GM12878 (cell line): Measurements from ENCODE around the gene GALNS. TPM values are rescaled to one million over a fixed set of nuclear protein-coding genes. Genes with fewer than 3 reads are reported as not detected.

ENCODE experiments used
- ATAC-seq: fragments of 200-7000 bp; cut with Tn5 transposase; 3 replicates; pipeline ENCODE4 v1.9.1; 2020; ENCODE audit warnings: mild to moderate bottlenecking, moderate library complexity
- BruUV-seq: library from RNA; stranded (reverse); fragments of 400-500 nt; replicated peaks from 2 replicates; lab custom pipeline; 2021; lab: Mats Ljungman, UMichigan
- CTCF ChIA-PET: fragments of 300-600 bp; sonication (Branson Sonifier 250); formaldehyde crosslinking; extraction: SDS; loops from one replicate; lab custom pipeline; 2021; ENCODE audit warnings: inconsistent platforms; lab: Yijun Ruan, JAX
- POLR2A ChIA-PET: fragments of 350-600 bp; formaldehyde crosslinking; extraction: SDS; loops from one replicate; lab custom pipeline; 2021; ENCODE audit warnings: inconsistent platforms; lab: Charles Lee
- RAD21 ChIA-PET: fragments of 300-600 bp; sonication (Branson Sonifier 250); formaldehyde crosslinking; loops from one replicate; lab custom pipeline; 2023; ENCODE audit warnings: antibody characterized with exemption; ENCODE audit not compliant: unreplicated experiment; lab: Charles Lee
- SMC1A ChIA-PET: fragments of 300-600 bp; sonication (Branson Sonifier 250); formaldehyde crosslinking; loops from one replicate; lab custom pipeline; 2023; ENCODE audit not compliant: unreplicated experiment, uncharacterized antibody; lab: Charles Lee
- DNase-seq: peaks from one replicate; pipeline ENCODE4 v3.0.0-alpha.2; 2011; ENCODE audit warnings: low read depth, low spot score
- FAIRE-seq: peaks from 3 replicates; lab custom pipeline; 2011; peaks lifted over from hg19 to GRCh38; lab: Jason Lieb, UNC
- H2AFZ ChIP-seq: 2 replicates; pipeline ENCODE4 v1.6.0; 2011; ENCODE audit warnings: low read depth, low read length, control low read depth; ENCODE audit not compliant: control insufficient read depth
- H3K27ac ChIP-seq: 2 replicates; pipeline ENCODE4 v1.5.1; 2011; ENCODE audit warnings: control low read depth; ENCODE audit not compliant: control insufficient read depth, insufficient read depth
- H3K27me3 ChIP-seq, 2 experiments: replicated peaks in 1 of 2; 2 replicates each; pipeline versions ENCODE4 v1.6.0 to v1.6.1; 2011; ENCODE audit warnings: low read length in 1 of 2; ENCODE audit not compliant: control insufficient read depth in 2 of 2, insufficient read depth in 2 of 2
- H3K36me3 ChIP-seq, 2 experiments: 2 replicates each; pipeline ENCODE4 v1.5.1; 2011; ENCODE audit warnings: low read length in 1 of 2; ENCODE audit not compliant: control insufficient read depth in 2 of 2, insufficient read depth in 2 of 2
- H3K4me1 ChIP-seq: 2 replicates; pipeline ENCODE4 v1.6.1; 2011; ENCODE audit warnings: mild to moderate bottlenecking, low read length, moderate library complexity, mixed read lengths; ENCODE audit not compliant: control insufficient read depth, insufficient read depth
- H3K4me2 ChIP-seq: 2 replicates; pipeline ENCODE4 v1.6.0; 2011; ENCODE audit warnings: control low read depth; ENCODE audit not compliant: control insufficient read depth, insufficient read depth
- H3K4me3 ChIP-seq: fragments of 200-600 bp; sonication (generic); 2 replicates; pipeline ENCODE4 v1.5.1; 2016
- H3K79me2 ChIP-seq: 2 replicates; pipeline ENCODE4 v1.6.0; 2011; ENCODE audit warnings: low read length; ENCODE audit not compliant: control insufficient read depth, insufficient read depth
- H3K9ac ChIP-seq: 2 replicates; pipeline ENCODE4 v1.8.0; 2011; ENCODE audit warnings: low read length, control low read depth, mixed read lengths; ENCODE audit not compliant: control insufficient read depth, insufficient read depth
- H3K9me3 ChIP-seq: replicated peaks from 3 replicates; pipeline ENCODE4 v1.5.1; 2011; ENCODE audit warnings: mild to moderate bottlenecking, low read length; ENCODE audit not compliant: control insufficient read depth, insufficient read depth
- H4K20me1 ChIP-seq: 2 replicates; pipeline ENCODE4 v1.6.0; 2011; ENCODE audit not compliant: control insufficient read depth, insufficient read depth
- JUND ChIP-seq: IDR thresholded peaks from 2 replicates; pipeline ENCODE4 v1.6.1; 2012; ENCODE audit warnings: low read depth, mild to moderate bottlenecking, low read length, improper control_type of control experiment, moderate library complexity
- RAD51 ChIP-seq: fragments of 450-650 bp; IDR thresholded peaks from 2 replicates; pipeline ENCODE4 v1.6.1; 2016; ENCODE audit warnings: moderate library complexity, mild to moderate bottlenecking, inconsistent platforms
- RCOR1 ChIP-seq: conservative IDR thresholded peaks from 2 replicates; pipeline ENCODE4 v1.6.1; 2012; ENCODE audit warnings: low read depth, low read length, improper control_type of control experiment
- WGBS: methylation state at CpG from one replicate; pipeline ENCODE4 v1.1.6; 2016; ENCODE audit warnings: low lambda C conversion rate; ENCODE audit not compliant: insufficient replicate concordance, insufficient coverage; ENCODE audit errors: missing lambda C conversion rate; 5-methylcytosine and 5-hydroxymethylcytosine counted together
- in situ Hi-C: fragments of 300-500 bp; cut with MboI; formaldehyde crosslinking; loops from 9 replicates; pipeline ENCODE4 v1.14.3; 2018; ENCODE audit warnings: mixed read lengths
- intact Hi-C: fragments of 100-400 bp; cut with micrococcal nuclease; formaldehyde crosslinking; loops from one replicate; pipeline ENCODE4 v1.14.2; 2022; ENCODE audit not compliant: unreplicated experiment
- polyA plus RNA-seq, 11 experiments: library from polyadenylated mRNA; depleted of rRNA in 4 of 11; unstranded in 6 of 11; stranded (reverse) in 5 of 11; fragments of >200 nt; fragmentation: Nextera tagmentation in 4 of 11; fragmentation: Illumina TruSeq in 1 of 11; extraction: Ambion mirVana in 4 of 11; extraction: Trizol in 1 of 11; gene quantifications; 1 replicate in 1 of 11; 2 replicates in 10 of 11; pipeline versions ENCODE4 v1.2.1 to v1.2.3, GENCODE V29; 2011 to 2016; ENCODE audit warnings: inconsistent platforms in 2 of 11, missing spikeins in 2 of 11, low read depth in 1 of 11
- total RNA-seq, 4 experiments: library from RNA; depleted of rRNA in 3 of 4; stranded (reverse); fragments of >200 nt in 3 of 4; fragmentation: Illumina TruSeq in 1 of 4; extraction: Trizol in 1 of 4; gene quantifications; 2 replicates each; pipeline versions ENCODE4 v1.2.1 to v1.2.3, GENCODE V29; 2013 to 2021
- TF ChIP-seq, protein P1 (sequence below): IDR thresholded peaks from 2 replicates; pipeline ENCODE4 v1.6.1; 2011; ENCODE audit warnings: low read depth, mild to moderate bottlenecking, low read length, moderate library complexity, borderline replicate concordance; ENCODE audit errors: extremely low read depth
- TF ChIP-seq, protein P2 (sequence below): fragments of 450-650 bp; IDR thresholded peaks from 2 replicates; pipeline ENCODE4 v1.6.1; 2017; ENCODE audit warnings: low read depth, mild to moderate bottlenecking, moderate library complexity
- TF ChIP-seq, protein P3 (sequence below): fragments of 450-650 bp; conservative IDR thresholded peaks from 2 replicates; pipeline ENCODE4 v1.6.1; 2017; ENCODE audit warnings: mild to moderate bottlenecking, moderate library complexity
- TF ChIP-seq, protein P4 (sequence below): fragments of 450-650 bp; IDR thresholded peaks from 2 replicates; pipeline ENCODE4 v1.6.1; 2017; ENCODE audit warnings: mild to moderate bottlenecking, moderate library complexity

The GALNS gene
- total and polyA plus RNA-seq, 10 of the 15 experiments (the other 5 are each of a cell fraction or from before 2014, with no cell fraction given), result 0.37 to 12.4 (median 5.3) TPM

DNA sequence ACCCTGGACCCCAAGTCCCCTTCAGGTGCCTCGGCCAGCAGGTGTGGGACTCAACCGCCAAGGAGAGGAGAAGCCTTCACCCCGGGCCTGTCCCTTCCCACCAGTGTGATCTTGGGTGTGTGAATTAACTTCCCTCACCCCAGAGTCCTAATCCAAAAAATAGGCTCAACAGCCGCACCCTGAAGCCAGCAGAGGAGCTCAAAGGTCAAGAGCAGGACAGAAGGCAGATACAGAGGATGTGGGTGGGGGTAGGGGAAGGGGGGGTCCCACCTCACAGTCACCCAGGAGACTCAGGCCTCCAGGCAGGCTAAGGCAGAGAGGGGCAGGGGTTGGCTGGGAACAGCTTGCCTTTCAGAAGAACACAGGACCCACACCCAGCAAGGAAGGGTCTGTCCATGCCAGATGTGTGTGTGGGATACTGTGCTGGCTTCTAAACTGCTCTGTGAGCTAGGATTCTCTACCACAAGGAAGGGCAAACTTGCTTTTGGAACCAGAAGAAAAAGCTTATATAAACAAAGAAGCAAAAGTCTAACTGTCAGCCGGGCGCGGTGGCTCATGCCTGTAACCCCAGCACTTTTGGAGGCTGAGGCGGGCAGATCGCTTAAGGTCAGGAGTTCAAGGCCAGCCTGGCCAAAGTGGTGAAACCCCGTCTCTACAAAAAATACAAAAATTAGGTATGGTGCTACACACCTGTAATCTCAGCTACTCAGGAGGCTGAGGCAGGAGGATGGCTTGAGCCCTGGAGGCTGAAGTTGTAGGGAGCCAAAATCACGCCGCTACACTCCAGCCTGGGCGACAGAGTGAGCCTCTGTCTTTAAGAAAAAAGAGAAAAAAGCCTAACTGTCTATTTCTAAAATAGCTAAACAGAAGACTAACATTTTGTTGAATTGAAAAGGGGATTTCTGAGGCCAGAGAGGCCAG is 76.3 kb downstream of the GALNS start:
- 30% methylated on average over 13 of the region's 13 CpGs for WGBS
- DNase-seq (no peak), FAIRE-seq (no peak), ATAC-seq (no peak)
- Histone ChIP-seq H3K27me3 (no peaks in the 10 kb centered on the region), H3K4me1 (peaks cover 28% of the 10 kb centered on the region), H4K20me1 (no peaks in the 10 kb centered on the region; the same call in 1 of the 2 replicates), H3K9me3 (no peaks in the 10 kb centered on the region), H3K36me3 (peaks cover 0 to 3% of the 10 kb centered on the region in 2 experiments; a peak in 2 of 4 replicates), H3K79me2 (peaks cover 88% of the 10 kb centered on the region), H3K9ac (peak overlapping the region; percentile 90), H3K4me3 (peak overlapping the region; percentile 80), H2AFZ (peak overlapping the region; percentile 34), H3K4me2 (peak overlapping the region; percentile 99), H3K27ac (peak overlapping the region; percentile 75)
- intact Hi-C loops, result no loop called here
- in situ Hi-C loops, result loop anchor here (10.0 kb wide), 1 partner anchor 326 kb away; the partner anchor contains the start of gene ZFPM1
- RAD21 ChIA-PET, result interaction anchor here (0.8 to 6.7 kb wide), 4 partner anchors 20 to 43 kb away, joined by 4 to 50 read pairs (median 12); partner anchors contain the start of gene APRT
- CTCF ChIA-PET, result interaction anchor here (0.8 to 4.6 kb wide), 13 partner anchors 9 to 118 kb away, joined by 3 to 51 read pairs (median 6); partner anchors contain the start of gene MVD
- BruUV-seq, result no TSS peak
- SMC1A ChIA-PET, result interaction anchor here (0.6 to 1.9 kb wide), 10 partner anchors 9 to 436 kb away, joined by 3 to 10 read pairs (median 4); no protein-coding TSS in a partner anchor
- POLR2A ChIA-PET, result interaction anchor here (0.6 to 4.0 kb wide), 11 partner anchors 13 to 144 kb away, joined by 3 to 30 read pairs (median 4); partner anchors contain the start of genes APRT, GALNS and TRAPPC2L
- TF ChIP-seq, protein P1, sequence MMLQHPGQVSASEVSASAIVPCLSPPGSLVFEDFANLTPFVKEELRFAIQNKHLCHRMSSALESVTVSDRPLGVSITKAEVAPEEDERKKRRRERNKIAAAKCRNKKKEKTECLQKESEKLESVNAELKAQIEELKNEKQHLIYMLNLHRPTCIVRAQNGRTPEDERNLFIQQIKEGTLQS, result no peak
- TF ChIP-seq RAD51, result no peak
- TF ChIP-seq, protein P2, sequence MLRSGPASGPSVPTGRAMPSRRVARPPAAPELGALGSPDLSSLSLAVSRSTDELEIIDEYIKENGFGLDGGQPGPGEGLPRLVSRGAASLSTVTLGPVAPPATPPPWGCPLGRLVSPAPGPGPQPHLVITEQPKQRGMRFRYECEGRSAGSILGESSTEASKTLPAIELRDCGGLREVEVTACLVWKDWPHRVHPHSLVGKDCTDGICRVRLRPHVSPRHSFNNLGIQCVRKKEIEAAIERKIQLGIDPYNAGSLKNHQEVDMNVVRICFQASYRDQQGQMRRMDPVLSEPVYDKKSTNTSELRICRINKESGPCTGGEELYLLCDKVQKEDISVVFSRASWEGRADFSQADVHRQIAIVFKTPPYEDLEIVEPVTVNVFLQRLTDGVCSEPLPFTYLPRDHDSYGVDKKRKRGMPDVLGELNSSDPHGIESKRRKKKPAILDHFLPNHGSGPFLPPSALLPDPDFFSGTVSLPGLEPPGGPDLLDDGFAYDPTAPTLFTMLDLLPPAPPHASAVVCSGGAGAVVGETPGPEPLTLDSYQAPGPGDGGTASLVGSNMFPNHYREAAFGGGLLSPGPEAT, result 0 out of 2 replicates have a peak, but pooled peaks have one; percentile 16
- TF ChIP-seq, protein P3, sequence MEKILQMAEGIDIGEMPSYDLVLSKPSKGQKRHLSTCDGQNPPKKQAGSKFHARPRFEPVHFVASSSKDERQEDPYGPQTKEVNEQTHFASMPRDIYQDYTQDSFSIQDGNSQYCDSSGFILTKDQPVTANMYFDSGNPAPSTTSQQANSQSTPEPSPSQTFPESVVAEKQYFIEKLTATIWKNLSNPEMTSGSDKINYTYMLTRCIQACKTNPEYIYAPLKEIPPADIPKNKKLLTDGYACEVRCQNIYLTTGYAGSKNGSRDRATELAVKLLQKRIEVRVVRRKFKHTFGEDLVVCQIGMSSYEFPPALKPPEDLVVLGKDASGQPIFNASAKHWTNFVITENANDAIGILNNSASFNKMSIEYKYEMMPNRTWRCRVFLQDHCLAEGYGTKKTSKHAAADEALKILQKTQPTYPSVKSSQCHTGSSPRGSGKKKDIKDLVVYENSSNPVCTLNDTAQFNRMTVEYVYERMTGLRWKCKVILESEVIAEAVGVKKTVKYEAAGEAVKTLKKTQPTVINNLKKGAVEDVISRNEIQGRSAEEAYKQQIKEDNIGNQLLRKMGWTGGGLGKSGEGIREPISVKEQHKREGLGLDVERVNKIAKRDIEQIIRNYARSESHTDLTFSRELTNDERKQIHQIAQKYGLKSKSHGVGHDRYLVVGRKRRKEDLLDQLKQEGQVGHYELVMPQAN, result 0 out of 2 replicates have a peak, but pooled peaks have one; percentile 20
- TF ChIP-seq JUND, result no peak
- TF ChIP-seq, protein P4, sequence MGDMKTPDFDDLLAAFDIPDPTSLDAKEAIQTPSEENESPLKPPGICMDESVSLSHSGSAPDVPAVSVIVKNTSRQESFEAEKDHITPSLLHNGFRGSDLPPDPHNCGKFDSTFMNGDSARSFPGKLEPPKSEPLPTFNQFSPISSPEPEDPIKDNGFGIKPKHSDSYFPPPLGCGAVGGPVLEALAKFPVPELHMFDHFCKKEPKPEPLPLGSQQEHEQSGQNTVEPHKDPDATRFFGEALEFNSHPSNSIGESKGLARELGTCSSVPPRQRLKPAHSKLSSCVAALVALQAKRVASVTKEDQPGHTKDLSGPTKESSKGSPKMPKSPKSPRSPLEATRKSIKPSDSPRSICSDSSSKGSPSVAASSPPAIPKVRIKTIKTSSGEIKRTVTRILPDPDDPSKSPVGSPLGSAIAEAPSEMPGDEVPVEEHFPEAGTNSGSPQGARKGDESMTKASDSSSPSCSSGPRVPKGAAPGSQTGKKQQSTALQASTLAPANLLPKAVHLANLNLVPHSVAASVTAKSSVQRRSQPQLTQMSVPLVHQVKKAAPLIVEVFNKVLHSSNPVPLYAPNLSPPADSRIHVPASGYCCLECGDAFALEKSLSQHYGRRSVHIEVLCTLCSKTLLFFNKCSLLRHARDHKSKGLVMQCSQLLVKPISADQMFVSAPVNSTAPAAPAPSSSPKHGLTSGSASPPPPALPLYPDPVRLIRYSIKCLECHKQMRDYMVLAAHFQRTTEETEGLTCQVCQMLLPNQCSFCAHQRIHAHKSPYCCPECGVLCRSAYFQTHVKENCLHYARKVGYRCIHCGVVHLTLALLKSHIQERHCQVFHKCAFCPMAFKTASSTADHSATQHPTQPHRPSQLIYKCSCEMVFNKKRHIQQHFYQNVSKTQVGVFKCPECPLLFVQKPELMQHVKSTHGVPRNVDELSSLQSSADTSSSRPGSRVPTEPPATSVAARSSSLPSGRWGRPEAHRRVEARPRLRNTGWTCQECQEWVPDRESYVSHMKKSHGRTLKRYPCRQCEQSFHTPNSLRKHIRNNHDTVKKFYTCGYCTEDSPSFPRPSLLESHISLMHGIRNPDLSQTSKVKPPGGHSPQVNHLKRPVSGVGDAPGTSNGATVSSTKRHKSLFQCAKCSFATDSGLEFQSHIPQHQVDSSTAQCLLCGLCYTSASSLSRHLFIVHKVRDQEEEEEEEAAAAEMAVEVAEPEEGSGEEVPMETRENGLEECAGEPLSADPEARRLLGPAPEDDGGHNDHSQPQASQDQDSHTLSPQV, result no peak
- TF ChIP-seq RCOR1, result no peak
